Osteoblast (primary cell): Measurements from ENCODE around the gene POLE2. TPM values are rescaled to one million over a fixed set of nuclear protein-coding genes. Genes with fewer than 3 reads are reported as not detected.

ENCODE experiments used
- DNase-seq: peaks from one replicate; pipeline ENCODE4 v3.0.0; 2011; ENCODE audit warnings: low spot score, mixed read lengths; ENCODE audit not compliant: insufficient read length; ENCODE audit errors: missing footprints
- H2AFZ ChIP-seq: 2 replicates; pipeline ENCODE4 v1.6.0; 2011; ENCODE audit warnings: mild to moderate bottlenecking, low read length
- H3K27ac ChIP-seq: 2 replicates; pipeline ENCODE4 v1.5.1; 2011; ENCODE audit warnings: mild to moderate bottlenecking, low read depth, low read length, moderate library complexity
- H3K27me3 ChIP-seq: 2 replicates; pipeline ENCODE4 v1.6.0; 2012; ENCODE audit warnings: mild to moderate bottlenecking, control low read depth, inconsistent platforms, low read length, moderate library complexity; ENCODE audit not compliant: insufficient read depth
- H3K36me3 ChIP-seq: 2 replicates; pipeline ENCODE4 v1.5.1; 2011; ENCODE audit warnings: mild to moderate bottlenecking, low read length, control low read depth, moderate library complexity; ENCODE audit not compliant: insufficient read depth
- H3K4me1 ChIP-seq: 2 replicates; pipeline ENCODE4 v1.5.1; 2011; ENCODE audit warnings: mild to moderate bottlenecking, low read length, control low read depth, moderate library complexity; ENCODE audit not compliant: insufficient read depth
- H3K4me2 ChIP-seq: 2 replicates; pipeline ENCODE4 v1.6.0; 2011; ENCODE audit warnings: mild to moderate bottlenecking, low read length; ENCODE audit not compliant: insufficient read depth
- H3K4me3 ChIP-seq: fragments of 200-600 bp; sonication (generic); 3 replicates; pipeline ENCODE4 v1.5.1; 2012; ENCODE audit warnings: mild to moderate bottlenecking, low read length, inconsistent platforms; ENCODE audit not compliant: insufficient read depth
- H3K79me2 ChIP-seq: 2 replicates; pipeline ENCODE4 v1.6.0; 2012; ENCODE audit warnings: mild to moderate bottlenecking, low read length, control low read depth, inconsistent platforms; ENCODE audit not compliant: insufficient read depth
- H3K9me3 ChIP-seq: 2 replicates; pipeline ENCODE4 v1.5.1; 2011; ENCODE audit warnings: low read depth, low read length, control low read depth
- H4K20me1 ChIP-seq: 2 replicates; pipeline ENCODE4 v1.6.0; 2012; ENCODE audit warnings: mild to moderate bottlenecking, low read length, control low read depth; ENCODE audit not compliant: insufficient read depth
- CTCF ChIP-seq: IDR thresholded peaks from 2 replicates; pipeline ENCODE4 v1.5.1; 2011; ENCODE audit warnings: mild to moderate bottlenecking, low read depth, low read length, moderate library complexity; ENCODE audit errors: extremely low read depth
- total RNA-seq: library from RNA; depleted of rRNA; stranded (reverse); fragments of >200 nt; gene quantifications from 2 replicates; pipeline ENCODE4 v1.2.3, GENCODE V29; 2012

POLE2 gene
- total RNA-seq, 1 donor: 6.2 TPM

- peaks cover 13% of the 10 kb centered on the region for H3K36me3 ChIP-seq
- H2AFZ ChIP-seq: no peak overlapping the region
- H3K4me3 ChIP-seq: no peak overlapping the region
- no peaks in the 10 kb centered on the region for H3K9me3 ChIP-seq
- peaks cover 6% of the 10 kb centered on the region for H3K79me2 ChIP-seq
- TF ChIP-seq CTCF: no peak
- no peak overlapping the region for H3K4me2 ChIP-seq
- peaks cover 7% of the 10 kb centered on the region for H3K4me1 ChIP-seq
- no peaks in the 10 kb centered on the region for H3K27me3 ChIP-seq
- no peaks in the 10 kb centered on the region for H4K20me1 ChIP-seq
- no peak overlapping the region for H3K27ac ChIP-seq
- no peak for DNase-seq
Measured at GRCh38 chr14:49612251-49612650, 75.8 kb downstream of the POLE2 start.

- Histone ChIP-seq H3K79me2 (peaks cover 8% of the 10 kb centered on the region), H3K4me3 (no peak overlapping the region), H3K36me3 (peaks cover 12% of the 10 kb centered on the region), H3K4me1 (no peaks in the 10 kb centered on the region), H3K9me3 (no peaks in the 10 kb centered on the region), H3K4me2 (no peak overlapping the region), H3K27me3 (no peaks in the 10 kb centered on the region), H4K20me1 (no peaks in the 10 kb centered on the region), H3K27ac (no peak overlapping the region), H2AFZ (no peak overlapping the region)
- peak; percentile 46 for DNase-seq
- TF ChIP-seq CTCF: no peak
Measured at GRCh38 chr14:49607583-49607982, 80.4 kb downstream of the POLE2 start.

- Histone ChIP-seq H3K4me3 (peak within 1 kb of the TSS; percentile 93), H3K4me2 (peak within 1 kb of the TSS; percentile 98), H2AFZ (peak within 1 kb of the TSS; percentile 92), H4K20me1 (no peaks in the 10 kb centered on the region), H3K4me1 (peaks cover 14% of the 10 kb centered on the region), H3K27me3 (no peaks in the 10 kb centered on the region), H3K79me2 (peaks cover 35% of the 10 kb centered on the region), H3K9me3 (no peaks in the 10 kb centered on the region), H3K36me3 (peaks cover 3% of the 10 kb centered on the region), H3K27ac (peak within 1 kb of the TSS; percentile 94)
- TF ChIP-seq CTCF: no peak
- peak; percentile 96 for DNase-seq
Measured at GRCh38 chr14:49598485-49599300, 89.3 kb downstream of the POLE2 start, which contains the start of gene LRR1. Gene LRR1 (plus strand): TSS chr14:49598940. CDS start chr14:49599021, 81 bp downstream.

GRCh38 chr14:49598189-49598484 lies 89.9 kb downstream of the POLE2 start:
- H3K79me2 ChIP-seq: peaks cover 34% of the 10 kb centered on the region

More at GRCh38 chr14:49598189-49598484, 89.9 kb downstream of the POLE2 start:
- H3K36me3 ChIP-seq: peaks cover 3% of the 10 kb centered on the region
- H3K4me3 ChIP-seq: peak overlapping the region; percentile 93
- H2AFZ ChIP-seq: peak overlapping the region; percentile 92
- H3K27ac ChIP-seq: peak overlapping the region; percentile 94
- peaks cover 16% of the 10 kb centered on the region for H3K4me1 ChIP-seq
- H3K9me3 ChIP-seq: no peaks in the 10 kb centered on the region
- H4K20me1 ChIP-seq: no peaks in the 10 kb centered on the region
- H3K27me3 ChIP-seq: no peaks in the 10 kb centered on the region
- no peak for TF ChIP-seq CTCF
- H3K4me2 ChIP-seq: peak overlapping the region; percentile 98
- DNase-seq: peak; percentile 86
